ENCODE results near the gene CABP2. TPM values are rescaled to one million over a fixed set of nuclear protein-coding genes. Genes with fewer than 3 reads are reported as not detected.

Gene CABP2
- polyA plus RNA-seq, 4 donors = not detected

DNA sequence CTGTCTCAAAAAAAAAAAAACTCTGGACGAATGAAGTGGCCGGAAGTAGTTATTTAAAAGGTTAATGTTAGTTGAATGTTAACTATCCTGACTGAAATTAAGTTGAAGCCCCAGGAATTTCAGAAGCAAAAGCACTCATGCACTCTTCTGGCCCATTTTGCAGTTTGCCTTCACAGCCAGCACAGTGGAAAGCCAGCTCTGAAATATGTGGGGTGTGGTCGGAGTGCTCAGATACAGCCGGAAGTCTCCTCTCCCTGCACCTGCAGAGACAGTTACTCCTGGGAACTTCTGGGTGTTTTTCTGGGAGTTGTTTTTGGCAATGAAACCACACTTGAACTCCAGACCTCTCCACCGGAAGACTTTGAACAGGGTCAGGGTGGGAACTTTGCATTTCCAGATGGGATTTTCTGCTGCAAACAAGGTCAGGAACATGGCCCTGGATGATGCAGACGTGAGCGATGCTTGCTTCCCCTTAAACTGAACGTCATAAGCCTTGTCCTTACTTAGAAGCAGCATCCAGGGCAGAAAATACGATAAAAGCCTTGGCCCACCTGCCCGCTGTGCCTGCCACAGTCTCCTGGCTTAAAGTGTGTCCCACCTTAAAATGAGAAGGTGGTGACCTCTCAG, 21.5 kb upstream of the CABP2 start:
- 14 to 53% (median 38%) methylated on average over 10 of the region's 10 CpGs for WGBS, 3 donors
- H3K27ac ChIP-seq (ENCODE audit: low read depth in 1 of 3, low read length in 2 of 3) = peak overlapping the region in 2 of 3 donors; percentile 37 to 89
- peak; percentile 65 to 79 for DNase-seq

DNA sequence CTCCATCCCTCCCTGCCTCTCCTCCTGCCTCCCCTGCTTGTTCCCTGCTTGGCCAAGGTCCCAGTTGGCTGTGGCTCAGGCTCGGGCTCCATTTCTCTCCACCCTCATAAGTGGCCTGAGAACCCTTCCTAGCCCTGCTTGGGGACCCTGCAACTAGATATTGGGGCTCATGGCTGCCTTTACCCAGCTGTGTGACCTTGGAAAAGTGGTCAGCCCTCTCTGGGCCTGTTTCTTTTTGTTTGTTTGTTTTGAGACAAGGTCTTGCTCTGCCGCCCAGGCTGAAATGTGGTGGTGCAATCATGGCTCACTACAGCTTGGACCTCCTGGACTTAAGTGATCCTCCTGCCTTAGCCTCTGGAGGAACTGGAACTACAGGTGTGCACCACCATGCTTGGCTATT, 20.3 kb upstream of the CABP2 start:
- Histone ChIP-seq H3K4me1 (ENCODE audit: control insufficient read depth in 3 of 3, insufficient read depth in 2 of 3, low read depth in 1 of 3, low read length in 2 of 3) (peaks cover 3 to 24% (median 4%) of the 10 kb centered on the region in 3 donors), H3K4me3 (ENCODE audit: low read depth in 1 of 3, low read length in 3 of 3) (no peak overlapping the region), H3K9me3 (ENCODE audit: control insufficient read depth in 2 of 2, insufficient read depth in 1 of 2, low read depth in 1 of 2, low read length in 1 of 2) (peaks cover 0 to 3% of the 10 kb centered on the region in 2 donors), H3K27ac (ENCODE audit: low read depth in 1 of 3, low read length in 2 of 3) (no peak overlapping the region), H3K36me3 (ENCODE audit: control insufficient read depth in 3 of 3, insufficient read depth in 2 of 3, low read depth in 1 of 3, low read length in 3 of 3) (no peaks in the 10 kb centered on the region), H3K27me3 (ENCODE audit: control insufficient read depth in 3 of 3, insufficient read depth in 3 of 3, low read length in 3 of 3) (no peaks in the 10 kb centered on the region)
- no peak for FAIRE-seq
- DNase-seq = no peak
- 41 to 62% (median 47%) methylated on average over 2 of the region's 2 CpGs for WGBS, 3 donors

More for the DNA sequence above, 21.5 kb upstream of the CABP2 start:
- Histone ChIP-seq H3K36me3 (ENCODE audit: control insufficient read depth in 3 of 3, insufficient read depth in 2 of 3, low read depth in 1 of 3, low read length in 3 of 3) (no peaks in the 10 kb centered on the region), H3K4me3 (ENCODE audit: low read depth in 1 of 3, low read length in 3 of 3) (no peak overlapping the region), H3K4me1 (ENCODE audit: control insufficient read depth in 3 of 3, insufficient read depth in 2 of 3, low read depth in 1 of 3, low read length in 2 of 3) (peaks cover 3 to 24% (median 4%) of the 10 kb centered on the region in 3 donors), H3K9me3 (ENCODE audit: control insufficient read depth in 2 of 2, insufficient read depth in 1 of 2, low read depth in 1 of 2, low read length in 1 of 2) (peaks cover 0 to 3% of the 10 kb centered on the region in 2 donors), H3K27me3 (ENCODE audit: control insufficient read depth in 3 of 3, insufficient read depth in 3 of 3, low read length in 3 of 3) (no peaks in the 10 kb centered on the region)
- no peak for FAIRE-seq

DNA sequence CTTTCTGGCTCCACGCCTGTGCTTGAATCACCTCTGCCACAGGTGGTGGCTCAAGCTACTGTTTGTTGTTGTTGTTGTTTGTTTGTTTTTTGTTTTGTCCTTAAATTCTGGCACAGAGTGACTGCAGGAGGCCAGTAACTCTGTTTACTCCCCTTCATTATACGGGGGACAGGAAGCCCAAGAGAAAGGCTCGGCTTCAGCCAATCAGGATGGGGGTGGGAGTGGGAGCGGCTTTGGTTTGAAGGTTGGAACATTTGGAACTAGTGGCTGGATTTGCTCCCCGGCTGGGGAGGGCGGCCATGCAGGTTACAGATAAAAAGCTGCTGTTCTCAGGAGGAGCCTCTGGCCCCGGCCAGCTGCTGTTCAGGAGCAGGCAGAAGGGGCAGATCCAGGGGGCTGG, 19.7 kb upstream of the CABP2 start:
- H3K9me3 ChIP-seq (ENCODE audit: control insufficient read depth in 2 of 2, insufficient read depth in 1 of 2, low read depth in 1 of 2, low read length in 1 of 2) = peaks cover 0 to 3% of the 10 kb centered on the region in 2 donors
- no peaks in the 10 kb centered on the region for H3K27me3 ChIP-seq (ENCODE audit: control insufficient read depth in 3 of 3, insufficient read depth in 3 of 3, low read length in 3 of 3)
- no peaks in the 10 kb centered on the region for H3K36me3 ChIP-seq (ENCODE audit: control insufficient read depth in 3 of 3, insufficient read depth in 2 of 3, low read depth in 1 of 3, low read length in 3 of 3)
- FAIRE-seq = no peak
- DNase-seq = peak in 1 of 2 donors; percentile 33
- peaks cover 3 to 24% (median 4%) of the 10 kb centered on the region in 3 donors for H3K4me1 ChIP-seq (ENCODE audit: control insufficient read depth in 3 of 3, insufficient read depth in 2 of 3, low read depth in 1 of 3, low read length in 2 of 3)
- no peak overlapping the region for H3K27ac ChIP-seq (ENCODE audit: low read depth in 1 of 3, low read length in 2 of 3)
- WGBS, 3 donors = 53 to 55% (median 55%) methylated on average over 6 to 7 of the region's 7 CpGs
- no peak overlapping the region for H3K4me3 ChIP-seq (ENCODE audit: low read depth in 1 of 3, low read length in 3 of 3)

DNA sequence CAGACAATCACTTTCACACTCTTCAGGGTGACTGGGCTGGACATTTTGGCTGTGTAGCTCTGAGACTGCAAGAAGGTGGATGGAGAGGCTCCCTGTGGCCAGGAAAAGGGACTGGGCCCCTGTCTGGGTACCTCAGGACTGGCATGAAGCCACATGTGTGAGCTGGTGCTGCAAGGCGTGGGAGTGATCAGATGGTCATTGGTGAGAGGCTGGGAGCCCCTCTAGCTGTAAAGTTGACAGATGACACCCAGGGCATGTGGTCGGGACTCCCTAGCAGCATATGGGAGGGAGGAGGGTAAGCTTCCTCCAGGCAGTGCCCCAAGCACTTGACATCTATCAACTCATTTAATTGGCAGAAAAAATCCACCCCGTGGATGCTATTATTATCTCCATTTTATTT, 18.9 kb upstream of the CABP2 start:
- no peak for FAIRE-seq
- H3K4me1 ChIP-seq (ENCODE audit: control insufficient read depth in 3 of 3, insufficient read depth in 2 of 3, low read depth in 1 of 3, low read length in 2 of 3) = peaks cover 3 to 24% (median 4%) of the 10 kb centered on the region in 3 donors
- no peaks in the 10 kb centered on the region for H3K36me3 ChIP-seq (ENCODE audit: control insufficient read depth in 3 of 3, insufficient read depth in 2 of 3, low read depth in 1 of 3, low read length in 3 of 3)
- 64 to 77% (median 72%) methylated on average over 3 of the region's 3 CpGs for WGBS, 3 donors
- H3K9me3 ChIP-seq (ENCODE audit: control insufficient read depth in 2 of 2, insufficient read depth in 1 of 2, low read depth in 1 of 2, low read length in 1 of 2) = peaks cover 0 to 3% of the 10 kb centered on the region in 2 donors
- DNase-seq = no peak
- no peaks in the 10 kb centered on the region for H3K27me3 ChIP-seq (ENCODE audit: control insufficient read depth in 3 of 3, insufficient read depth in 3 of 3, low read length in 3 of 3)
- no peak overlapping the region for H3K27ac ChIP-seq (ENCODE audit: low read depth in 1 of 3, low read length in 2 of 3)
- no peak overlapping the region for H3K4me3 ChIP-seq (ENCODE audit: low read depth in 1 of 3, low read length in 3 of 3)

DNA sequence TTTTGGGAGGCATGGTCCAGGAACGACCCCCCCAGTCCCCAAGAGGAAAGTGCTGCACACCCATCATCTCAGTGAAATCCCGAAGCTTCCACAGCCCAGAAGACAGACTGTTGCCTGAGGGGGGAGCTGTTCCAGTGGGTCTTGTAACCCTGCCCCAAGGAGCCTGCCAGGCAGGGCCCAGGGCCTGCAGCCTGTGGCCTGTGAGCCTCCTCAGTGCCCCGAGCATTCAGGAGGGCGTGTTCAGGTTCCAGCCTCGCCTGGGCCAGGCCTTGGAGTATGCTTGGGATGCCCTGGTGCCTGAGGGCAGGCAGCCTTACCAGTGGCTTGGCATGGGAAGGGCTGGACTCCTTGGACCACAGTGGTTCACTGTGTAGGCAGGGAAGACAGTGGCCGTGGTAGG, 18.0 kb upstream of the CABP2 start:
- no peak for DNase-seq
- Histone ChIP-seq H3K36me3 (ENCODE audit: control insufficient read depth in 3 of 3, insufficient read depth in 2 of 3, low read depth in 1 of 3, low read length in 3 of 3) (no peaks in the 10 kb centered on the region), H3K4me1 (ENCODE audit: control insufficient read depth in 3 of 3, insufficient read depth in 2 of 3, low read depth in 1 of 3, low read length in 2 of 3) (peaks cover 3 to 27% (median 4%) of the 10 kb centered on the region in 3 donors), H3K27me3 (ENCODE audit: control insufficient read depth in 3 of 3, insufficient read depth in 3 of 3, low read length in 3 of 3) (no peaks in the 10 kb centered on the region), H3K27ac (ENCODE audit: low read depth in 1 of 3, low read length in 2 of 3) (no peak overlapping the region), H3K4me3 (ENCODE audit: low read depth in 1 of 3, low read length in 3 of 3) (no peak overlapping the region), H3K9me3 (ENCODE audit: control insufficient read depth in 2 of 2, insufficient read depth in 1 of 2, low read depth in 1 of 2, low read length in 1 of 2) (no peaks in the 10 kb centered on the region)
- FAIRE-seq = no peak
- 67 to 84% (median 70%) methylated on average over 6 of the region's 6 CpGs for WGBS, 3 donors

DNA sequence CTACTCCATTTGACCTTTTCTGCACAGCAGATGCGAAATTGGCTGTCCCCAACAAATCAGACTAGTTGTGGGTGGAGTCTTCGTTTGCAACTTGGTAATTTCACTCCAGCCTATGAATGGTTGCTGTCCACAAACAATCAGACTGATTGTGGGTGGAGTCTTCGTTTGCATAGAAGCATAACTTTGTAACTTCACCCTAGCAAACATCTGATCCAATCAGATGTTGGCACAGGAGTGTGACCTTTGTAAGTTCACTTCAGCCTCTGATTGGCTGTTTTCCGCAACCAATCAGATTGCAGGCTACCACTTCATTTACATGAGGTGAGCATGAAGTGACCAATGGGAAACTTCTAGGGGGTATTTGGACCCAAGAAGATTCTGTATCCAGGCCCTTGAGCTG, 16.3 kb upstream of the CABP2 start:
- FAIRE-seq (no peak), DNase-seq (peak in 1 of 2 donors; percentile 40)
- 64 to 79% (median 70%) methylated on average over 4 of the region's 4 CpGs for WGBS, 3 donors
- Histone ChIP-seq H3K9me3 (ENCODE audit: control insufficient read depth in 2 of 2, insufficient read depth in 1 of 2, low read depth in 1 of 2, low read length in 1 of 2) (peaks cover 0 to 6% of the 10 kb centered on the region in 2 donors), H3K27me3 (ENCODE audit: control insufficient read depth in 3 of 3, insufficient read depth in 3 of 3, low read length in 3 of 3) (no peaks in the 10 kb centered on the region), H3K4me1 (ENCODE audit: control insufficient read depth in 3 of 3, insufficient read depth in 2 of 3, low read depth in 1 of 3, low read length in 2 of 3) (peaks cover 0 to 19% (median 2%) of the 10 kb centered on the region in 3 donors), H3K36me3 (ENCODE audit: control insufficient read depth in 3 of 3, insufficient read depth in 2 of 3, low read depth in 1 of 3, low read length in 3 of 3) (no peaks in the 10 kb centered on the region), H3K27ac (ENCODE audit: low read depth in 1 of 3, low read length in 2 of 3) (no peak overlapping the region), H3K4me3 (ENCODE audit: low read depth in 1 of 3, low read length in 3 of 3) (no peak overlapping the region)

DNA sequence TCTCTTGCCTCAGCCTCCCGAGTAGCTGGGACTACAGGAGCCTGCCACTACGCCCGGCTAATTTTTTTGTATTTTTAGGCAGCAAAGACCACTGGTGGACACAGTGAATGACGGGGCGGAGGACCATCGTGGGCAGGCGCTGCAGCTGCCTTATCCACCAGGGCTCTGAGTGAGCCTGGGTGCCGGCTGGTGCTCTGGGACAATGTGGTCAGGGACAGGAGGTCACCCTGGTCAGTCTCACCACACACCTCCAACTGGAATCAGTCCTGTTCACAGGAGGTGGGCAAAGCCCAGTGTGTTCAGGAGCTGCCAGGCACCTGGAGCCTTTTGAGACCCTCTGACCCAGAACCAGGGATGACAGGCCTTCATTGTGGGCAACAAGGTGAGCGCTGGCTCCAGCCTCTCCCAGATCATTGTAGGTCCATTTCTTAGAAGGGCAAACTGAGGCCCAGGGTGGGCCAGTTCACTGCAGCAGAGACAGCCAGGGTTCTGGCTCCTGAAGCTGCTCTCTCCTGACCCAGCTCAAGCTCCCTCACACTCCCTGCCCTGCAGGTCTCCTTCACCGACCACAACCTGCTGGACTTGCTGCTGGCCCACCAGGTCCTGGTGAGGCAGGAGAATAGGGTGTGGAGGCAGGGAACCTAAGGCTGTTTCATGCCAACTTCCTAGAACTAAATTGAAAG, 15.7 kb upstream of the CABP2 start:
- Histone ChIP-seq H3K36me3 (ENCODE audit: control insufficient read depth in 3 of 3, insufficient read depth in 2 of 3, low read depth in 1 of 3, low read length in 3 of 3) (no peaks in the 10 kb centered on the region), H3K27me3 (ENCODE audit: control insufficient read depth in 3 of 3, insufficient read depth in 3 of 3, low read length in 3 of 3) (no peaks in the 10 kb centered on the region), H3K4me1 (ENCODE audit: control insufficient read depth in 3 of 3, insufficient read depth in 2 of 3, low read depth in 1 of 3, low read length in 2 of 3) (peaks cover 0 to 14% (median 2%) of the 10 kb centered on the region in 3 donors), H3K4me3 (ENCODE audit: low read depth in 1 of 3, low read length in 3 of 3) (no peak overlapping the region), H3K9me3 (ENCODE audit: control insufficient read depth in 2 of 2, insufficient read depth in 1 of 2, low read depth in 1 of 2, low read length in 1 of 2) (peaks cover 0 to 7% of the 10 kb centered on the region in 2 donors), H3K27ac (ENCODE audit: low read depth in 1 of 3, low read length in 2 of 3) (no peak overlapping the region)
- 85 to 87% (median 85%) methylated on average over 10 of the region's 10 CpGs for WGBS, 3 donors
- FAIRE-seq (no peak), DNase-seq (no peak)

DNA sequence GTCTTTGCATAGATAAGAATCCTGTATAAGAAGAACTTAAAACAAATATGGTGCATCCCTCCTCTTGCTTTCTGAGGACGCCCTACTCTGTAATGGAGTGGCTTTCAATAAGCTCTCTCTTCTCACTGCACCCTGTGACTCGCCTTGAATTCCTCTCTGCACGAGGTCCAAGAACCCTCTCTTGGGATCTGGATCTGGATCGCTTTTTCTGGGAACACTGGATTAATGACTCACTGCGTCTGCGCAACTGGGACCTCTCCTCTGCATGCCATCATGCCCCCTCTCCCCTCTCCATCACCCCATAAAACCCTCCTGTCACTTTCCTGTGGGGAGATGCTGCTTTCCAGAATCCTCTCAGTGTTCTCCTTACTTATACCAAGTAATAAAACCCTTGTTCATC, 15.1 kb upstream of the CABP2 start:
- Histone ChIP-seq H3K36me3 (ENCODE audit: control insufficient read depth in 3 of 3, insufficient read depth in 2 of 3, low read depth in 1 of 3, low read length in 3 of 3) (no peaks in the 10 kb centered on the region), H3K4me3 (ENCODE audit: low read depth in 1 of 3, low read length in 3 of 3) (no peak overlapping the region), H3K4me1 (ENCODE audit: control insufficient read depth in 3 of 3, insufficient read depth in 2 of 3, low read depth in 1 of 3, low read length in 2 of 3) (peaks cover 0 to 17% (median 2%) of the 10 kb centered on the region in 3 donors), H3K27ac (ENCODE audit: low read depth in 1 of 3, low read length in 2 of 3) (no peak overlapping the region), H3K27me3 (ENCODE audit: control insufficient read depth in 3 of 3, insufficient read depth in 3 of 3, low read length in 3 of 3) (no peaks in the 10 kb centered on the region), H3K9me3 (ENCODE audit: control insufficient read depth in 2 of 2, insufficient read depth in 1 of 2, low read depth in 1 of 2, low read length in 1 of 2) (peaks cover 0 to 13% of the 10 kb centered on the region in 2 donors)
- DNase-seq (no peak), FAIRE-seq (no peak)
- WGBS, 3 donors = 71 to 76% (median 73%) methylated on average over 6 of the region's 6 CpGs

All from small intestine (tissue), 7 donors.